Glomerular endothelial cell (primary cell): ENCODE results near the gene SH2D3C. TPM values are rescaled to one million over a fixed set of nuclear protein-coding genes. Genes with fewer than 3 reads are reported as not detected.

ENCODE experiments used
- DNase-seq: peaks from one replicate; pipeline ENCODE4 v3.0.0-alpha.2; 2011; ENCODE audit warnings: low read depth, low spot score; ENCODE audit errors: extremely low read depth
- total RNA-seq: library from RNA; depleted of rRNA; stranded (reverse); fragments of >200 nt; gene quantifications from 2 replicates; pipeline ENCODE4 v1.2.3, GENCODE V29; 2015

SH2D3C gene
- total RNA-seq, 1 donor from 2014 or later: 160 TPM

DNA sequence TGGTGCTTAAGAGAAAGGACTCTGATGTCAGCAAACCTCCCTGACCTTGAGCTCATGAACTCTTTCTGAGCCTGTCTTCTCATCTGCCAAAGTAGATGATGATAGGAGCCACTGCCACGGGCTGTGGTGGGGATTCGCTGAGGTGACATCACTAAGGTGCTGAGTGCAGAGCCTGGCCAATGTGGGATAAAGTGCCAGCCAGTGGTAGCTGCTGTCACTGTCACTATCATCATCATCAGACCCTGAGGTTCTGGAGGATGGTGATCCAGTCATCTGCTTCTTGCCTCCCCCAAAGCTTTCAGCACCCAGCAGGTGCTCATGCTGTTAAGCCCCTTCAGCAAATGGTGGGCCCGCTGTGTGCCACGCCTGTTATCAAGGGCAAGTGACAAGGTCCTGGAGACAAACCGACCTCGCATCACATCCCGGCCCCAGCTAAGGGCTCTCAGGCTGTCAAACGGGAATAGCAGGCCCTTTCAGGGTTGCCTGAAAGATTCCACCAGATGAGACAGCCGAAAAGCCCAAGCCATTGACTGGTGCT is 30.6 kb upstream of the SH2D3C start:
- DNase-seq: no peak

DNA sequence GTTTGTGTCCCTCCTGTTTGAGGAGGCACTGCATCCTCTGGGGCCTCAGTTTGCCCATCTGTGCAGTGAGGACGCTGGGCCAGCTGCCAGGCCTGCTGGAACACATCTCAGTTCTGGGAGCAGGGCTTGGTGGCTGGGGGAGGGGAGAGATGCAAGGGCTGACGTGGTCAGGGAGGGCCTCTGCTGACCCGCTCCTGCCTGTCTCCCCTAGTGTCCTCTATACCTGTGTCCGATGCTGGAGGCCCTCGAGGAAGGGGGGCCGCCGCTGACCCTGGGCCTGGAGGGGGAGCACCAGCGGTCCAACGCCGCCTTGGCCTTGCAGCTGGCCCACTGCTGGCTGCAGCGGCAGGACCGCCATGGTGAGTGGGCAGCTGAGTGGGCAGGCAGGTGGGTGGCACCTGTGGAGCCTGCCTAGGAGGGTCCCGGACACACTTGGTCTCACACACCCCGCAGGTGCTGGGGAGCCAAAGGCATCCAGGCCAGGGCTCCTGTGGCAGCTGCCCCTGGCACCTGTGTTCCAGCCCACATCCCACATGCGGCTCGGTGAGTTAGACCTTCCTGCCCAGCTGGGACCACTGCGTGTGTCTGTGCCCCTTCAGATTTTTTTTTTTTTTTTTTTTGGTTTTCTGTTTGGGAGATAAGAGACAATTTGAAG is 30.0 kb upstream of the SH2D3C start:
- no peak for DNase-seq

GRCh38 chr9:127806871-127807270 is 28.4 kb upstream of the SH2D3C start:
- DNase-seq: no peak

DNA sequence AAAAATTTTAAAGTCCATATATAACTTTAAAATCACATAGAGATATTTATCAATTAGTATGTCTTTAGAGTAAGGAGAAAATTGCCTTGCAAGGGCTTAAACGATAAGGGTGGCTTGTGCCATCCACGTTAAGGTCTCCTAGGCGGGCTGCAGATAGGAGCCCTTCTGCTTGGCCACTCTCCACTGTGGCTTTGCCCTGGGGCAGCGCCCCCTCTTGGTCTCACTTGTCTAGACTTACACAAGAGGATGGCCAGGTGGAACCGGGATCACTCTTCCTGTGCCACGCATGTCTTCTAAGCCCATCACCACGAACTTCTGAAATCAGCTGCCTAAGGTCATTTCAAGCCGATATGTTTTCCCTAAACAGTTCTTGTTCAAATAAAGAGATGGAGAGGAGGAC is 27.2 kb upstream of the SH2D3C start:
- no peak for DNase-seq

- DNase-seq: no peak
Observed at GRCh38 chr9:127803507-127804352, 25.3 kb upstream of the SH2D3C start.

- no peak for DNase-seq
Observed at GRCh38 chr9:127802576-127803443, 24.3 kb upstream of the SH2D3C start, which contains the start of gene FPGS. FPGS (plus strand) TSS chr9:127802882; CDS start chr9:127802925, 43 bp downstream.

- DNase-seq: no peak
Observed at GRCh38 chr9:127801955-127802575, 23.6 kb upstream of the SH2D3C start.

- no peak for DNase-seq
Observed at GRCh38 chr9:127796852-127797370, 18.4 kb upstream of the SH2D3C start.

DNA sequence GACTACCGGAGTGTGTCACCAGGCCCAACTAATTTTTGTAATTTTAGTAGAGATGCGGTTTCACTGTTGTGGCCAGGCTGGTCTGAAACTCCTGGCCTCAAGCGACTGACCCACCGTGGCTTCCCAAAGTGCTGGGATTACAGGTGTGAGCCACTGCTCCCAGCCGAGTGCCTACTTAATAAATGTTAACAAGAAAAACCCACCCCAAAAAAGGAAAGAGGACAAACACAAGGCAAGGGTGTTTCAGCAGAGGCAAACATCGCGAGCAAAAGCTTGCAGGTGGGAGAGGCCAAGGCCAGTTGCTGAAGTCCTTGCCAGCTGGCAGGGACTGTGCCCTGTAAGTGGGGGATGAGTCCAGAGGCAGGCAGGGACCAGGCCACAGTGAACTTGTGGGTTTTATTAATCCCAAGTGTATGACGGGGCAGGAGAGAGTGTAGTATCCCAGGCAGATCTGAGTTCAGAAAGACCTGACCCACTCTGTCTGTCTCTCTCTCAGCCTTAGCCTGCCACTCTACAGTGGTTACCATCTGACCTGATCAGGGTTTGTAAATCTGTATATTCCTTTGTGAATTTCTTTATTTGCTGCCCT is 17.9 kb upstream of the SH2D3C start:
- no peak for DNase-seq

DNA sequence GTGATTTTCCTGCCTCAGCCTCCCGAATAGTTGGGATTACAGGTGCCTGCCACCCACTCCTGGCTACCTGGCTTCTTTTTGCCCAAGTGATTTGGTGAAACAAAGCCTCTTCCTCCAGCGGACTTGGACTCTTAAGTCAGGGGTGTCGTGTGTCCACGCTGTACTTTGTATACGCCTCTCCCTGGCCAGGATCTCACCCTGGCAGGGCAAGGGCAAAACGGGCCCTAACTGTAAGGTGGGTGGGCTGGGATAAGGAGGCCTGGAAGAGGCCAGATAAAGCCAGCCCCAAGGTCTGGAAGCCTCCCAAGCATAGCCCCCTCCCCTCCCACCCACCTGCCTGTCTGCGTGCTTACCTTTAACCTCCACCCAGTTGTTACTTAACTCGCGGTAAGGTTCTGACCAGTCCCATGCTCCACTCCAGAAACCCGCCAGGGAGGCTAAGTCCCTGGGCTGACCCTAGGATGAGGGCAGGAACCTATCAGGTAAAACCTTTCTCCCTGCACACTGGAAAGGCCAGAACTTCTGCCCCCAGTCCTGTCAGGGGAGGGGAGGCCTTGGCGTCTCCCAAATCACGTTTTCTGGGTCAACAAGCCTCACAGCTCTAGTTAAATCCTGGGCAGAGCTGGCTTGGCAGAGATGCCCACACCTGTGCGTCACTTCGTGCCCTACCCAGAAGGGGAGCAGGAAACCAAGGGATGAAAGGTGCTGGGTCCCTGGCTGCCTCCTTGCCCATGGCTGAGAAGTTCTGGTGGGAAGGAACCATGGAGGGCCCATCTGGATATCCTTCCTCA is 15.7 kb upstream of the SH2D3C start:
- no peak for DNase-seq

GRCh38 chr9:127793093-127793708 is 14.7 kb upstream of the SH2D3C start:
- no peak for DNase-seq

DNA sequence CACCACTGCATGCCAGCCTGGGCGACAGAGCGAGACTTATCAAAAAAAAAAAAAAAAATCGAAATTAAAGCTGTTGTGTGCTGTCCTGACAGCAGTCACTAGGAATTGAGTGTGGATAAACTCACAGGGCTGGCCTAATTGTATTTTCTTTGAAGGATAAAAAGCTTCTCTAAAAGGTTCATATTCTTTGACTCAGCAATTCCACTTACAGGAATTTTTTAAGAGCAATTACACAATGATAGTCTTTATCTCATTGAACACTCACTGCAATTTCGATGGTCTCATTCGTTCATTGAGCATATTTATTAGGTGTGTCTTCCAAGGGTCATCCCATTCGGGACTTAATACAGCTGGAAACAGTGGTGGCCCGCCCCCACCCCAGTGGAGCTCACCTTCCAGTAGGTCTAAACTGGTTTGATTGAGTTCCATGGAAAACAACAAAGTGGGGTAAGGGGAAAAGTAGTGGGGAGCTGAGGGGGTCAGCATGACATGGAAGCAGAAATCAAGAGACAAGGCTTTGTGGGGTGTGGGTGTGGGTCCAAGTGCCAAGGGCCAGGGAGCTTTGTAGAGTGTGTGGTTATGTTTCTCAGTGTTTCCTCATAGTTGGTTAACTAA is 14.1 kb upstream of the SH2D3C start:
- DNase-seq: no peak

DNA sequence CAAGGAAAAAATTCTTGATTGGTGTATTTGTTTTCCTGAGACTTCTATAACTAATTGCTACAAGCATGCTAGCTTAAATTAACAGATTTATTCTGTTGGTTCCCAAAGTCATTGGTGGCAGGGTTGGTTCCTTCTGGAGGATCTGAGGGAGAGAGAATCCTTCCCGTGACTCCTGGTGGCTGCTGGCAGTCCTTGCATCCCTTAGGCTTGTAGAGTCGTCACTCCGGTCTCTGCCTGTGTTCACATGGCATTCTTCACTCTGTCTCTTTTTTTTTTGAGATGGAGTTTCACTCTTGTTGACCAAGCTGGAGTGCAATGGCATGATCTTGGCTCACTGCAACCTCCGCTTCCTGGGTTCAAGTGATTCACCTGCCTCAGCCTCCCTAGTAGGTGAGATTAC is 12.6 kb upstream of the SH2D3C start:
- DNase-seq: no peak

- no peak for DNase-seq
Observed at GRCh38 chr9:127790094-127790855, 11.8 kb upstream of the SH2D3C start.

- no peak for DNase-seq
Observed at GRCh38 chr9:127789179-127789578, 10.7 kb upstream of the SH2D3C start.

DNA sequence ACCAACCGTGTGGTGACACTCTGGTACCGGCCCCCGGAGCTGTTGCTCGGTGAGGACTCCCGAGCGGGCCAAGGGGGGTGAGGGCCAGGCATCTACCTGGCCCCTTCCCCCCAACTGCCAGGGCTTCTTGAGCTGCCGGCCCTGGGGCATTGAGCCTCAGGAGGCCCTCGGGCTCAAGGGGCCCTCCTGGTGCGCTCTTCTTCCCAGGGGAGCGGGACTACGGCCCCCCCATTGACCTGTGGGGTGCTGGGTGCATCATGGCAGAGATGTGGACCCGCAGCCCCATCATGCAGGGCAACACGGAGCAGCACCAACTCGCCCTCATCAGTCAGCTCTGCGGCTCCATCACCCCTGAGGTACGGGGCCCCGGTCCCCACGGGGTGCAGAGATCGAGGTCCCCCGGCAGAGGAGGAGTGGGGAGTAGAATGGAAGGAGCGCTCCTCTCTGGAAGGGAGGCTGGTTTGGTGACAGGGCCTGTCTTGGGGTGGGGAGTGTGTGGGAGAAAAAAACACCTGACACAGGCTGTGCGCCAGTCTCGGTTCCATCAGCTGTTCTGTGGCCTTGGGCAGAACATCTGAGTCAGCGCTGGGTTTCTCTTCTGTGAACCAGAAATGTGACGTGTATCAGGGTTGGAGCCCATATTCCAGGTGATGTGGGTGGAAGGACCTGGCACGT is 10.0 kb upstream of the SH2D3C start:
- DNase-seq: no peak

DNA sequence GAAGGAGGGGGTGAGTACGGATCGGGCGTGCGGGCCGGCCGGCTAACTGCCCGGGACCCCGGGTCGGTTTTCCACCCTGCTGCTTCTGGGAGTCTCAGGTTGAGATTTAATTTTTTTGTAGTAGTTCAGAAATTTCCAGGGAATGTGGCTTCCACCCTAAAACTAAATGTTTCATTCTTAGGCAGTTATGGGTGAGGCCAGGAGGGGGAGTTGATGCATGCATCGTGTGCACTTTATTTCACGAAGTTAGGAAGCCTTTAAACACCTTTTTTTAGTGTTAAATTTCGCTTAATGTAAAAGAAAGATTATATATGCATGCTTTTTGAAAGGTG is 8.3 kb upstream of the SH2D3C start:
- DNase-seq: no peak
